ENCODE results near the gene CCNI2. TPM values are rescaled to one million over a fixed set of nuclear protein-coding genes. Genes with fewer than 3 reads are reported as not detected.
A peak's percentile ranks its signal among the peaks of the same experiment; 100 is the strongest.

Gene CCNI2
- total and polyA plus RNA-seq, 8 donors = 0.46 to 56.7 (median 1.6) TPM; not detected in 2

DNA sequence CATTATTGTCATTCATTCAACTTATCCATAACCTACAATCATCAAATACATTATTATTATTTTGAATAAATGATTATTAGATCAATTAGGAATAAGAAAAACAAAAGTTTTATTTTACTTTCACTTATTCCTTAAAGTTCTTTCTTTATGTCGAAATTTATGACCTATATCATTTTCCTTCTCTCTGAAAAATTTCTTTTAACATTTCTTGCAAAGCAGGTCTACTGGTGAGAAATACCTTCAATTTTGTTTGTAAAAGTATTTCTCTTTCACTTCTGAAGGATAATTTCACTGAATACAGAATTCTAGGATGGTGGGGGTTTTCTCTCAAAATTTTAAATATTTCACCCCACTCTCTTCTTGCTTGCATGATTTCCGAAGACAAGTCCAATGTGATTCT is 2.6 kb upstream of the CCNI2 start:
- H3K9me3 ChIP-seq = peaks cover 0 to 4% (median 0%) of the 10 kb centered on the region in 4 donors
- H3K36me3 ChIP-seq = no peaks in the 10 kb centered on the region
- intact Hi-C loops (cut with DNase I; ENCODE audit: low total_unique reads) = no loop called here
- 56 to 93% (median 85%) methylated on average over 2 of the region's 2 CpGs for WGBS, 5 donors
- peaks cover 13 to 19% (median 15%) of the 10 kb centered on the region in 4 donors for H3K4me1 ChIP-seq
- no peak overlapping the region for H3K27ac ChIP-seq
- TF ChIP-seq POLR2A (IDR thresholded peaks at IDR 0.05) (no peak), POLR2AphosphoS5 (IDR thresholded peaks at IDR 0.05) (no peak), EP300 (IDR thresholded peaks at IDR 0.05) (no peak)
- TF ChIP-seq, protein P1, sequence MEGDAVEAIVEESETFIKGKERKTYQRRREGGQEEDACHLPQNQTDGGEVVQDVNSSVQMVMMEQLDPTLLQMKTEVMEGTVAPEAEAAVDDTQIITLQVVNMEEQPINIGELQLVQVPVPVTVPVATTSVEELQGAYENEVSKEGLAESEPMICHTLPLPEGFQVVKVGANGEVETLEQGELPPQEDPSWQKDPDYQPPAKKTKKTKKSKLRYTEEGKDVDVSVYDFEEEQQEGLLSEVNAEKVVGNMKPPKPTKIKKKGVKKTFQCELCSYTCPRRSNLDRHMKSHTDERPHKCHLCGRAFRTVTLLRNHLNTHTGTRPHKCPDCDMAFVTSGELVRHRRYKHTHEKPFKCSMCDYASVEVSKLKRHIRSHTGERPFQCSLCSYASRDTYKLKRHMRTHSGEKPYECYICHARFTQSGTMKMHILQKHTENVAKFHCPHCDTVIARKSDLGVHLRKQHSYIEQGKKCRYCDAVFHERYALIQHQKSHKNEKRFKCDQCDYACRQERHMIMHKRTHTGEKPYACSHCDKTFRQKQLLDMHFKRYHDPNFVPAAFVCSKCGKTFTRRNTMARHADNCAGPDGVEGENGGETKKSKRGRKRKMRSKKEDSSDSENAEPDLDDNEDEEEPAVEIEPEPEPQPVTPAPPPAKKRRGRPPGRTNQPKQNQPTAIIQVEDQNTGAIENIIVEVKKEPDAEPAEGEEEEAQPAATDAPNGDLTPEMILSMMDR (IDR thresholded peaks at IDR 0.05) = no peak
- no peak for DNase-seq
- H3K27me3 ChIP-seq = peaks cover 0 to 63% (median 5%) of the 10 kb centered on the region in 3 donors
- no peak overlapping the region for H3K4me3 ChIP-seq

DNA sequence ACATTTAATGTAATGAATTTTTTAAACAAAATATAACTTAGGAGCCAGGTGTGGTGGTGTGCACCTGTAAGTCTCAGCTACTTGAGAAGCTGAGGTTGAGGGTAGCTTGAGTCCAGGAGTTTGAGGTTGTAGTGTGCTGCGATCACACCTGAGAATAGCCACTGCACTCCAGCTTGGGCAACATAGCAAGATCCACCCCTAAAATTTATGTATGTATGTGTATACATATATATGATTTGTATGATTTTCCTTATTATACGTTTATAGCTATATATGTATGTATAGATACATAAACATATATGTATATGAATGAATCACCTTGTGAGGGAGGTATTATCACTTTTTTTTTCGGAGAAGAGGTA is 653 bp upstream of the CCNI2 start:
- Histone ChIP-seq H3K27me3 (peaks cover 0 to 57% (median 5%) of the 10 kb centered on the region in 3 donors), H3K4me1 (peaks cover 13 to 19% (median 15%) of the 10 kb centered on the region in 4 donors), H3K4me3 (peak overlapping the region; percentile 50 to 61 (median 58)), H3K36me3 (peaks cover 0 to 3% (median under 1%) of the 10 kb centered on the region in 4 donors), H3K27ac (peak overlapping the region in 4 of 5 donors; percentile 72 to 83 (median 74)), H3K9me3 (peaks cover 0 to 4% (median 0%) of the 10 kb centered on the region in 4 donors)
- no peak for DNase-seq
- TF ChIP-seq POLR2A (IDR thresholded peaks at IDR 0.05) (no peak), EP300 (IDR thresholded peaks at IDR 0.05) (no peak), POLR2AphosphoS5 (IDR thresholded peaks at IDR 0.05) (no peak)
- TF ChIP-seq, protein P1 (IDR thresholded peaks at IDR 0.05) = no peak
- intact Hi-C loops (cut with DNase I; ENCODE audit: low total_unique reads) = no loop called here
- 16 to 33% (median 23%) methylated on average over 3 of the region's 3 CpGs for WGBS, 5 donors

DNA sequence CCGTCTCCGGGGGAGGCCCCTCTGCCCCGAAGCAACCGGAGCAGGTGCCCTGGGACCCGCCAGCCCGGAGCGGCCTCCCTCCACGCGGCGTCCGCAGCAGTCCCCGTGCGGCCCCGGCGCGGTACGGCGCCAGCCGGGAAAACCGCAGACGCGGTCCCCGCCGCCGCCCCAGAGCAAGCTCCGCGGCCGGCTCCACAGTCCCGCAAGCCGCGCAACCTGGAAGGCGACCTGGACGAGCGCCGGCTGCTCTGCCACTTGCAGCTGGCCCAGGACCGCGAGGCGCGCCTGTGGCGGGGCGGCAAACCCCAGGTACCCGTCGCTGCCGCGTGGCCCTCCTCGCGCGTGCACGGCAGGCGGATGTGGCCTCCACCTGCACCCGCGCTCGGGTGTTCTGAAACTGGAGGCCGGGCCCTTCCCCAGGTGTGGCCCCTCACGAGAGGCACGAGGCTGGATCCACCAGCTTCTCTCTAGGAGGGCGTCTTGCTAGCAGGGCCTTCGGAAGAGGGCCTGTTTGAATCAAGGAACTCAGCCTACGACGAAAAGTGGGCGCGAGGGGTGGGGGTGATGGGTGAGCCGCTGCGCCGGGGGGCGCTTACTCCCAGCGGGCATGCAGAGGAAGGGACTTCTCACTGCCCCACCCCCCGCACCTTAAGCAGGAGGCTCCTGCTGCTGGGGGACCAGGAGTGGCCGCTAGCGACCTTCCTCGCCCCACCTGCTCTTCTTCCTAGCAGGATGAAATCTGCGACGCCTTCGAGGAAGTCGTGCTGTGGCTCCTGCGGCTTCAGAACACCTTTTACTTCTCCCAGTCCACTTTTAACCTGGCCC is 602 bp downstream of the CCNI2 start:
- Histone ChIP-seq H3K4me3 (peak overlapping the region; percentile 50 to 61 (median 58)), H3K27ac (peak overlapping the region; percentile 53 to 83 (median 73)), H3K4me1 (peaks cover 13 to 19% (median 15%) of the 10 kb centered on the region in 4 donors), H3K27me3 (peaks cover 0 to 52% (median 5%) of the 10 kb centered on the region in 3 donors), H3K9me3 (no peaks in the 10 kb centered on the region), H3K36me3 (peaks cover 0 to 9% (median 3%) of the 10 kb centered on the region in 4 donors)
- 29 to 87% (median 35%) methylated on average over 17 to 76 of the region's 76 CpGs for WGBS, 5 donors
- TF ChIP-seq, protein P1 (IDR thresholded peaks at IDR 0.05) = no peak
- TF ChIP-seq POLR2A (IDR thresholded peaks at IDR 0.05) (no peak), EP300 (IDR thresholded peaks at IDR 0.05) (no peak), POLR2AphosphoS5 (IDR thresholded peaks at IDR 0.05) (no peak)
- peak; percentile 46 to 67 for DNase-seq
- intact Hi-C loops (cut with DNase I; ENCODE audit: low total_unique reads) = no loop called here

DNA sequence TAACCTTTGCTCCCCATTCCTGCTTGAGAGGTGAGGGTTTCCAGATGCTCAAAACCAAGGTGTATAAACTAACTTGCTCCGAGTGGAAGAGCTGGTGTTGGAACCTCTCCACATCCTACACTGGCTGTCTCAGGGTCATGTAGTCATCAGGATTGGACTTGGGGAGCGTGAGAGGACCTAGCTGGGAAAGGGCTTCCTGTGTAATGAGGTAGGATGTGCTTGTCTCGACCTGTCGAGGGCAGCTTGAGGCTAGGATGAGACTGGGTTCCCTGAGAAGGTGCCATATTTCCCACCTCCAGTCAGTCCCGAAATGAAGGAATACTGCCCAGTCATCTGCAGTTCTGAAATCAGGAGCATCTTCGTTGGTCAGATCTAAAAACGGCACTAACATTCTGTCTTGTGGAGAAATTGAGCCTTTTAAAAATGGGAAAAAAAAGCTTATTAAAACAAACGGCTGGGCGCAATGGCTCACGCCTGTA is 1.3 kb downstream of the CCNI2 start:
- Histone ChIP-seq H3K4me3 (no peak overlapping the region), H3K4me1 (peaks cover 13 to 21% (median 19%) of the 10 kb centered on the region in 4 donors), H3K27ac (no peak overlapping the region), H3K9me3 (no peaks in the 10 kb centered on the region), H3K27me3 (peaks cover 0 to 45% (median 5%) of the 10 kb centered on the region in 3 donors), H3K36me3 (peaks cover 0 to 9% (median 3%) of the 10 kb centered on the region in 4 donors)
- no peak for DNase-seq
- WGBS, 5 donors = 90 to 94% (median 91%) methylated on average over 10 of the region's 10 CpGs
- TF ChIP-seq, protein P1 (IDR thresholded peaks at IDR 0.05) = no peak
- TF ChIP-seq POLR2A (IDR thresholded peaks at IDR 0.05) (no peak), POLR2AphosphoS5 (IDR thresholded peaks at IDR 0.05) (no peak)
- intact Hi-C loops (cut with DNase I; ENCODE audit: low total_unique reads) = no loop called here

Data from stomach (tissue), 9 donors.